HepG2 (cell line): Measurements from ENCODE around the gene ZNF385B. TPM values are rescaled to one million over a fixed set of nuclear protein-coding genes. Genes with fewer than 3 reads are reported as not detected.

Experiments
- ATAC-seq: fragments of 200-7000 bp; cut with Tn5 transposase; 3 replicates; pipeline ENCODE4 v1.9.1; 2020; ENCODE audit warnings: mild to moderate bottlenecking, moderate library complexity
- BruUV-seq: library from RNA; stranded (reverse); fragments of 400-500 nt; replicated peaks from 2 replicates; lab custom pipeline; 2021; lab: Mats Ljungman, UMichigan
- CTCF ChIA-PET: fragments of 300-600 bp; formaldehyde crosslinking; extraction: SDS; loops from one replicate; lab custom pipeline; 2021; ENCODE audit warnings: low total read pairs, inconsistent platforms, low intra/inter-chr PET ratio; lab: Yijun Ruan, JAX
- POLR2A ChIA-PET: fragments of 350-600 bp; sonication (Branson Sonifier 250); formaldehyde crosslinking; loops from one replicate; lab custom pipeline; 2020; ENCODE audit warnings: antibody characterized with exemption, inconsistent platforms; lab: Yijun Ruan, JAX
- DNase-seq: peaks from one replicate; pipeline ENCODE4 v3.0.0-alpha.2; 2015; ENCODE audit warnings: low spot score
- FAIRE-seq: peaks from 3 replicates; lab custom pipeline; 2011; peaks lifted over from hg19 to GRCh38; lab: Jason Lieb, UNC
- H2AFZ ChIP-seq: one replicate; pipeline ENCODE4 v1.6.1; 2011; ENCODE audit warnings: low read length, inconsistent platforms
- H3K27ac ChIP-seq: fragments of 300-600 bp; 3 replicates; pipeline ENCODE4 v1.8.0; 2011; ENCODE audit warnings: mixed run types, mild to moderate bottlenecking, mixed read lengths, low read length, inconsistent platforms; ENCODE audit not compliant: insufficient read depth; ENCODE audit errors: extremely low read length
- H3K27me3 ChIP-seq, 2 experiments: fragments of 200-600 bp in 1 of 2; 2 replicates in 1 of 2; 3 replicates in 1 of 2; pipeline versions ENCODE4 v1.6.0 to v1.8.0; 2011; ENCODE audit warnings: low read length in 2 of 2, mild to moderate bottlenecking in 2 of 2, moderate library complexity in 2 of 2, inconsistent platforms in 1 of 2; ENCODE audit not compliant: insufficient read depth in 2 of 2, control insufficient read depth in 1 of 2
- H3K36me3 ChIP-seq, 2 experiments: fragments of 200-600 bp in 1 of 2; replicated peaks in 1 of 2; 2 replicates in 1 of 2; 3 replicates in 1 of 2; pipeline versions ENCODE4 v1.5.1 to v1.8.0; 2011; ENCODE audit warnings: low read length in 2 of 2, inconsistent platforms in 1 of 2; ENCODE audit not compliant: insufficient read depth in 2 of 2, control insufficient read depth in 1 of 2
- H3K4me1 ChIP-seq: 2 replicates; pipeline ENCODE4 v1.5.1; 2012; ENCODE audit warnings: low read length, inconsistent platforms; ENCODE audit not compliant: insufficient read depth
- H3K4me2 ChIP-seq: 2 replicates; pipeline ENCODE4 v1.6.0; 2011; ENCODE audit warnings: low read depth, low read length, inconsistent platforms
- H3K4me3 ChIP-seq, 3 experiments: fragments of 200-600 bp in 1 of 3; sonication (generic), shearing (Covaris generic) in 1 of 3; replicated peaks in 1 of 3; 2 replicates each; pipeline ENCODE4 v1.5.1; 2011 to 2016; ENCODE audit warnings: low read length in 3 of 3, inconsistent platforms in 2 of 3, low read depth in 2 of 3, mild to moderate bottlenecking in 2 of 3, control low read depth in 1 of 3, mixed read lengths in 1 of 3; ENCODE audit not compliant: insufficient read depth in 1 of 3
- H3K79me2 ChIP-seq: one replicate; pipeline ENCODE4 v1.6.1; 2011; ENCODE audit warnings: low read length, inconsistent platforms; ENCODE audit not compliant: insufficient read depth
- H3K9ac ChIP-seq: 2 replicates; pipeline ENCODE4 v1.6.0; 2011; ENCODE audit warnings: mild to moderate bottlenecking, low read depth, low read length, inconsistent platforms; ENCODE audit not compliant: insufficient read depth
- H3K9me3 ChIP-seq: 2 replicates; pipeline ENCODE4 v1.5.1; 2012; ENCODE audit warnings: mild to moderate bottlenecking, low read length
- H4K20me1 ChIP-seq: 2 replicates; pipeline ENCODE4 v1.6.0; 2011; ENCODE audit warnings: inconsistent platforms, mild to moderate bottlenecking, low read length, moderate library complexity; ENCODE audit not compliant: insufficient read depth
- CREB3 ChIP-seq: sonication (generic); formaldehyde crosslinking; IDR thresholded peaks from 2 replicates; pipeline ENCODE4 v1.5.0; 2020; ENCODE audit warnings: missing genetic modification reagents
- FOXA1 ChIP-seq, 2 experiments: fragments of 450-650 bp in 1 of 2; sonication (generic) in 1 of 2; formaldehyde crosslinking in 1 of 2; IDR thresholded peaks; 2 replicates each; pipeline versions ENCODE4 v1.4.0 to v1.6.1; 2016 to 2020; ENCODE audit warnings: missing genetic modification reagents in 1 of 2
- MAFF ChIP-seq: IDR thresholded peaks from 2 replicates; pipeline ENCODE4 v1.6.1; 2011; ENCODE audit warnings: low read depth, low read length, improper control_type of control experiment
- MAFK ChIP-seq, 2 experiments: IDR thresholded peaks in 1 of 2; conservative IDR thresholded peaks in 1 of 2; 2 replicates each; pipeline ENCODE4 v1.6.1; 2011; ENCODE audit warnings: improper control_type of control experiment in 2 of 2, low read length in 2 of 2
- RBM22 ChIP-seq: fragments of 200-400 bp; formaldehyde crosslinking; optimal IDR thresholded peaks from 2 replicates; pipeline ENCODE3; 2017; ENCODE audit warnings: mild to moderate bottlenecking, low read length, moderate library complexity
- SSRP1 ChIP-seq: IDR thresholded peaks from 2 replicates; pipeline ENCODE4 v1.6.1; 2016; ENCODE audit warnings: control low read depth
- USF2 ChIP-seq, 2 experiments: sonication (generic) in 1 of 2; formaldehyde crosslinking in 1 of 2; IDR thresholded peaks; 2 replicates each; pipeline versions ENCODE4 v1.5.1 to v1.6.1; 2011 to 2020; ENCODE audit warnings: borderline replicate concordance in 1 of 2, low read depth in 1 of 2, low read length in 1 of 2, mild to moderate bottlenecking in 1 of 2, missing genetic modification reagents in 1 of 2, moderate library complexity in 1 of 2
- ZSCAN5A ChIP-seq: sonication (generic); formaldehyde crosslinking; IDR thresholded peaks from 2 replicates; pipeline ENCODE4 v1.8.0; 2022; ENCODE audit warnings: mild to moderate bottlenecking, missing genetic modification reagents, borderline replicate concordance
- in situ Hi-C: cut with HindIII; loops from 2 replicates; pipeline ENCODE4 v1.10.0; 2017; ENCODE audit warnings: low pct_unique_long_range_greater_than_20kb; ENCODE audit not compliant: extremely low pct_ligation_motif_present
- intact Hi-C: fragments of 100-400 bp; cut with micrococcal nuclease; formaldehyde crosslinking; loops from one replicate; pipeline ENCODE4 v1.10.0; 2022; ENCODE audit not compliant: unreplicated experiment
- polyA plus RNA-seq, 8 experiments: library from polyadenylated mRNA; depleted of rRNA in 3 of 8; stranded (reverse) in 7 of 8; unstranded in 1 of 8; fragments of >200 nt; fragmentation: Illumina TruSeq in 4 of 8; extraction: Trizol in 4 of 8; gene quantifications; 2 replicates each; pipeline versions ENCODE4 v1.2.1 to v1.2.3, GENCODE V29; 2011 to 2016; ENCODE audit warnings: low read depth in 4 of 8, missing spikeins in 1 of 8, mixed read lengths in 1 of 8; ENCODE audit not compliant: insufficient read depth in 1 of 8
- total RNA-seq, 5 experiments: library from RNA; depleted of rRNA; stranded (reverse); fragments of >200 nt; fragmentation: Illumina TruSeq; extraction: Trizol; gene quantifications; 2 replicates each; pipeline ENCODE4 v1.2.3, GENCODE V29; 2016; ENCODE audit warnings: low read depth in 1 of 5

Gene ZNF385B
- total and polyA plus RNA-seq, 2 of the 13 experiments (the other 11 are each of a cell fraction or from before 2014, with no cell fraction given), result 3.3 to 6.7 TPM

GRCh38 chr2:179726461-179727180 is 134.8 kb downstream of the ZNF385B start (continued):
- TF ChIP-seq CREB3, result no peak
- no peak for TF ChIP-seq FOXA1 (IDR thresholded peaks at IDR 0.05)
- TF ChIP-seq FOXA1 (CRISPR knock-in tag; IDR thresholded peaks at IDR 0.05), result no peak

GRCh38 chr2:179724403-179724802 is 137.0 kb downstream of the ZNF385B start:
- no TSS peak for BruUV-seq
- no peak for DNase-seq
- no peak for ATAC-seq
- in situ Hi-C loops, result no loop called here
- POLR2A ChIA-PET, result no interaction called here
- H3K27me3 ChIP-seq, result peaks cover 0 to 11% of the 10 kb centered on the region in 2 experiments; a peak in 1 of 5 replicates
- H4K20me1 ChIP-seq, result no peaks in the 10 kb centered on the region
- H3K36me3 ChIP-seq, result no peaks in the 10 kb centered on the region
- H3K79me2 ChIP-seq, result no peaks in the 10 kb centered on the region
- H2AFZ ChIP-seq, result no peak overlapping the region
- FAIRE-seq, result no peak
- no peak overlapping the region for H3K4me2 ChIP-seq
- no peaks in the 10 kb centered on the region for H3K4me1 ChIP-seq
- no peak overlapping the region for H3K9ac ChIP-seq
- CTCF ChIA-PET, result no interaction called here
- intact Hi-C loops, result no loop called here
- no peak overlapping the region for H3K27ac ChIP-seq
- no peak overlapping the region for H3K4me3 ChIP-seq
- TF ChIP-seq ZSCAN5A (CRISPR knock-in tag) (no peak), USF2 (IDR thresholded peaks at IDR 0.05; ENCODE audit: low read depth, low read length) (no peak), USF2 (CRISPR knock-in tag; IDR thresholded peaks at IDR 0.05; ENCODE audit: borderline replicate concordance) (no peak), MAFF (peak; percentile 70), MAFK (conservative IDR thresholded peaks at IDR 0.05 in 1 of 2, IDR thresholded peaks at IDR 0.05 in 1 of 2; ENCODE audit: low read length in 2 of 2) (peak; percentile 42 to 80; a peak in 3 of 4 replicates), RBM22 (no peak), SSRP1 (no peak)
- H3K9me3 ChIP-seq, result no peaks in the 10 kb centered on the region
